GM13976 (cell line): ENCODE measurements around the gene HNRNPUL1.
"Not testable (repeated sequence)": the region's sequence is repeated elsewhere in the genome, so short reads cannot be mapped to it uniquely, and the experiment has no call there.

Experiments
- DNase-seq: peaks from one replicate; pipeline ENCODE4 v3.0.0; 2012; ENCODE audit warnings: low spot score
- CTCF ChIP-seq: IDR thresholded peaks from 2 replicates; pipeline ENCODE4 v1.5.1; 2012; ENCODE audit warnings: borderline replicate concordance, mild to moderate bottlenecking; ENCODE audit not compliant: insufficient read depth; ENCODE audit errors: extremely low read depth, missing control alignments, control extremely low read depth
- in situ Hi-C: fragments of 300-500 bp; cut with MboI; formaldehyde crosslinking; loops from one replicate; pipeline ENCODE4 v1.12.0; 2022; ENCODE audit warnings: low sequenced_read_pairs, mixed read lengths, inconsistent platforms; ENCODE audit not compliant: unreplicated experiment

Gene HNRNPUL1

GRCh38 chr19:41341669-41342490, 77.7 kb downstream of the HNRNPUL1 start:
- no peak for DNase-seq
- TF ChIP-seq CTCF = no peak
- in situ Hi-C loops = no loop called here

- in situ Hi-C loops = no loop called here
- no peak for TF ChIP-seq CTCF
- no peak for DNase-seq
These were observed 80.0 kb downstream of the HNRNPUL1 start for GRCh38 chr19:41344162-41344561.

GRCh38 chr19:41346916-41347315, 82.7 kb downstream of the HNRNPUL1 start:
- DNase-seq, in situ Hi-C loops: not testable (repeated sequence)

- in situ Hi-C loops = no loop called here
- no peak for DNase-seq
- no peak for TF ChIP-seq CTCF
These were observed 86.7 kb downstream of the HNRNPUL1 start for GRCh38 chr19:41350735-41351338.

GRCh38 chr19:41351339-41352245, 87.4 kb downstream of the HNRNPUL1 start:
- in situ Hi-C loops = no loop called here
- DNase-seq = peak; percentile 87
- TF ChIP-seq CTCF = no peak

- TF ChIP-seq CTCF = no peak
- in situ Hi-C loops = no loop called here
- DNase-seq = no peak
These were observed 88.1 kb downstream of the HNRNPUL1 start for GRCh38 chr19:41352279-41352608.
